Measurements from ENCODE around the gene FILIP1. TPM values are rescaled to one million over a fixed set of nuclear protein-coding genes. Genes with fewer than 3 reads are reported as not detected.

Gene FILIP1
- total and polyA plus RNA-seq, 2 donors (not counting 1 experiment from before 2014, with no cell fraction given), result 0.33 to 2.3 TPM

DNA sequence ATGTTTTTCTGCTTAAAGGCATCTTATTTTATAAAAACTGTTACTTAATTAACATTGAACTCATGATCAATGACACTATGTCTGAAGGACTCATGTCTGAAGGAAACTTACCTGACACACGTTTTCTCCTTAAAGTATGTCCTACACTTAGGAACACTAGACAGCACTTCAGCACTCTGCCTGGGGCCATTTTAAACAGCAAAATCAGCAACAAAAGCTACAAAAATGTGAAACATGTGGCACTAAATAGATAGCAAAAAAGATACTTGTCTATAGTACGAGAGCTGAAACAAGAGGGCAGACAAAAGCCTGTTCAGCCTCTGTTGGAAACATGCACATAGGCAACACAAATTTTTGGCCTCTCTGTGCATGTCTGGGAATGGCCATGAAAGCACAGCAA lies 115.5 kb downstream of the FILIP1 start:
- TF ChIP-seq, protein P1, sequence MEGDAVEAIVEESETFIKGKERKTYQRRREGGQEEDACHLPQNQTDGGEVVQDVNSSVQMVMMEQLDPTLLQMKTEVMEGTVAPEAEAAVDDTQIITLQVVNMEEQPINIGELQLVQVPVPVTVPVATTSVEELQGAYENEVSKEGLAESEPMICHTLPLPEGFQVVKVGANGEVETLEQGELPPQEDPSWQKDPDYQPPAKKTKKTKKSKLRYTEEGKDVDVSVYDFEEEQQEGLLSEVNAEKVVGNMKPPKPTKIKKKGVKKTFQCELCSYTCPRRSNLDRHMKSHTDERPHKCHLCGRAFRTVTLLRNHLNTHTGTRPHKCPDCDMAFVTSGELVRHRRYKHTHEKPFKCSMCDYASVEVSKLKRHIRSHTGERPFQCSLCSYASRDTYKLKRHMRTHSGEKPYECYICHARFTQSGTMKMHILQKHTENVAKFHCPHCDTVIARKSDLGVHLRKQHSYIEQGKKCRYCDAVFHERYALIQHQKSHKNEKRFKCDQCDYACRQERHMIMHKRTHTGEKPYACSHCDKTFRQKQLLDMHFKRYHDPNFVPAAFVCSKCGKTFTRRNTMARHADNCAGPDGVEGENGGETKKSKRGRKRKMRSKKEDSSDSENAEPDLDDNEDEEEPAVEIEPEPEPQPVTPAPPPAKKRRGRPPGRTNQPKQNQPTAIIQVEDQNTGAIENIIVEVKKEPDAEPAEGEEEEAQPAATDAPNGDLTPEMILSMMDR (conservative IDR thresholded peaks at IDR 0.05 in 1 of 2, IDR thresholded peaks at IDR 0.05 in 1 of 2; ENCODE audit: low read depth in 1 of 2, low read length in 2 of 2), result no peak
- no peak for TF ChIP-seq EZH2 (IDR thresholded peaks at IDR 0.05; ENCODE audit: low read length, missing control alignments)
- no peak overlapping the region for H3K27ac ChIP-seq (ENCODE audit: insufficient read depth, low read length)
- no peaks in the 10 kb centered on the region for H3K9me3 ChIP-seq (ENCODE audit: control insufficient read depth, insufficient read depth, low read depth, low read length)
- H3K79me2 ChIP-seq (ENCODE audit: control insufficient read depth, insufficient read depth, low read length), result no peaks in the 10 kb centered on the region
- DNase-seq (ENCODE audit: low read depth in 2 of 2), result no peak
- no peak overlapping the region for H3K4me3 ChIP-seq (replicated peaks in 1 of 4; ENCODE audit: control extremely low read depth in 1 of 4, insufficient read depth in 1 of 4, low read depth in 3 of 4, low read length in 4 of 4)
- peaks cover 2% of the 10 kb centered on the region for H3K4me1 ChIP-seq (ENCODE audit: control insufficient read depth, extremely low read depth, insufficient read depth, low read length)
- H3K4me2 ChIP-seq (ENCODE audit: extremely low read depth, insufficient read depth, low read length), result no peak overlapping the region
- H3K9ac ChIP-seq (ENCODE audit: insufficient read depth, low read length), result no peak overlapping the region
- H4K20me1 ChIP-seq (ENCODE audit: control insufficient read depth, extremely low read depth, insufficient read depth, low read length), result no peaks in the 10 kb centered on the region
- H3K36me3 ChIP-seq (ENCODE audit: control insufficient read depth, insufficient read depth, low read length), result no peaks in the 10 kb centered on the region
- no peak overlapping the region for H2AFZ ChIP-seq (ENCODE audit: low read length)
- H3K27me3 ChIP-seq (ENCODE audit: control insufficient read depth, insufficient read depth, low read length), result no peaks in the 10 kb centered on the region

DNA sequence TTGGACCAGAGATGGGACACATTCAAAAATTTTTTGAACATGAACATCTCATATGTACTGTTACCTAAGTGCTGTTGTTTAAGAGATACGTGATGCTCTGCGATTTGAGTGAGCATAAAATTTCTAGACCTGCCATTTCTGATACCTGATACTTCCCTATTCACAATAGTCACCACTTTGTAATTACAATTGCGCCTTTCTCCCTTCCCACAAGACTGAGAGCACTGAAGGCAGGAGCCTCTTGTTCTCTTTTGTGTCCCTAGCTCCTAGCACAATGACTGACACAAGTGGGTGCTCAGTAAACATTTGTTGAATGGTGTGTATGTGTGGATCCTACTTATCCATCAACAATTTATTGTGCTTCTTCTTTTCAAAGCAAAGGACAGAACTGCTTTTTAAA lies 116.2 kb downstream of the FILIP1 start:
- Histone ChIP-seq H3K4me1 (ENCODE audit: control insufficient read depth, extremely low read depth, insufficient read depth, low read length) (peaks cover 2% of the 10 kb centered on the region), H3K27me3 (ENCODE audit: control insufficient read depth, insufficient read depth, low read length) (no peaks in the 10 kb centered on the region), H3K9me3 (ENCODE audit: control insufficient read depth, insufficient read depth, low read depth, low read length) (no peaks in the 10 kb centered on the region), H2AFZ (ENCODE audit: low read length) (no peak overlapping the region), H3K79me2 (ENCODE audit: control insufficient read depth, insufficient read depth, low read length) (no peaks in the 10 kb centered on the region), H3K9ac (ENCODE audit: insufficient read depth, low read length) (no peak overlapping the region), H3K27ac (ENCODE audit: insufficient read depth, low read length) (no peak overlapping the region), H3K36me3 (ENCODE audit: control insufficient read depth, insufficient read depth, low read length) (no peaks in the 10 kb centered on the region), H3K4me3 (replicated peaks in 1 of 4; ENCODE audit: control extremely low read depth in 1 of 4, insufficient read depth in 1 of 4, low read depth in 3 of 4, low read length in 4 of 4) (no peak overlapping the region), H3K4me2 (ENCODE audit: extremely low read depth, insufficient read depth, low read length) (no peak overlapping the region), H4K20me1 (ENCODE audit: control insufficient read depth, extremely low read depth, insufficient read depth, low read length) (no peaks in the 10 kb centered on the region)
- no peak for TF ChIP-seq EZH2 (IDR thresholded peaks at IDR 0.05; ENCODE audit: low read length, missing control alignments)
- TF ChIP-seq, protein P1 (conservative IDR thresholded peaks at IDR 0.05 in 1 of 2, IDR thresholded peaks at IDR 0.05 in 1 of 2; ENCODE audit: low read depth in 1 of 2, low read length in 2 of 2), result no peak
- DNase-seq (ENCODE audit: low read depth in 2 of 2), result no peak

DNA sequence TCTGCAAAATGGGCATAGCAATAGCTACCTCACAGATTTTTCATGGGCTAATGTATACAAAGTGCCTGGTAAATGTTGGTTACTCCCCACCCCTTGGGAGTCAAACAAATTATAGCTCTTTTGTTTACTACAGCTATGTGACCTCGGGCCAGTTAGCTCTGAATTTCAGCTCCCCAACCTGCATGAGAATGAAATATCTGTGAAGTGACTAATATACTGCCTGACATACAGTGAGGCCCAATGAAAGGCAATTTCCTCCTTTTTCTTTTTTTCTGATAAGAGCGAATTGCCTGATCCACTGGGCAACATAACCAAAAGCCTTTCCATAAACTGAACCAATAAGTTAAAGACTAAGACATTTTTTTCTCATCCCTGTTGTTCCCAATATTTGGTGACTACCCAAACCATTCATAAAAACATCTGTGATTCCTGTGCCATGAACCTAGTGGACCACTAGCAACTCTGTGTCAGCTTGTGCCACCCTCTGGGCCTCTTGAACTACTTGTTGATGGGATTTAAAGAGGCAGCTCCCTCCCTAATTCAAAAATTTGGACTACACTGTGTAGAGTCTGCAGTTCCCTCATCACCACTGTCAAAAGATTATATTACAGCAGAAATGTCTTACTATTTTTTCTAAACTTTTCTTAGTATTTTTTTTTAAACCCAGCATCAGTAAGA lies 117.1 kb downstream of the FILIP1 start:
- Histone ChIP-seq H3K4me2 (ENCODE audit: extremely low read depth, insufficient read depth, low read length) (no peak overlapping the region), H4K20me1 (ENCODE audit: control insufficient read depth, extremely low read depth, insufficient read depth, low read length) (no peaks in the 10 kb centered on the region), H3K9me3 (ENCODE audit: control insufficient read depth, insufficient read depth, low read depth, low read length) (no peaks in the 10 kb centered on the region), H3K27me3 (ENCODE audit: control insufficient read depth, insufficient read depth, low read length) (no peaks in the 10 kb centered on the region), H3K4me3 (replicated peaks in 1 of 4; ENCODE audit: control extremely low read depth in 1 of 4, insufficient read depth in 1 of 4, low read depth in 3 of 4, low read length in 4 of 4) (no peak overlapping the region), H2AFZ (ENCODE audit: low read length) (no peak overlapping the region), H3K27ac (ENCODE audit: insufficient read depth, low read length) (no peak overlapping the region), H3K36me3 (ENCODE audit: control insufficient read depth, insufficient read depth, low read length) (no peaks in the 10 kb centered on the region), H3K9ac (ENCODE audit: insufficient read depth, low read length) (no peak overlapping the region), H3K4me1 (ENCODE audit: control insufficient read depth, extremely low read depth, insufficient read depth, low read length) (no peaks in the 10 kb centered on the region), H3K79me2 (ENCODE audit: control insufficient read depth, insufficient read depth, low read length) (no peaks in the 10 kb centered on the region)
- peak in 1 of 2 donors; percentile 53 for DNase-seq (ENCODE audit: low read depth in 2 of 2)
- TF ChIP-seq, protein P1 (conservative IDR thresholded peaks at IDR 0.05 in 1 of 2, IDR thresholded peaks at IDR 0.05 in 1 of 2; ENCODE audit: low read depth in 1 of 2, low read length in 2 of 2), result no peak
- TF ChIP-seq EZH2 (IDR thresholded peaks at IDR 0.05; ENCODE audit: low read length, missing control alignments), result no peak

All from fibroblast of lung (primary cell).